HEK293T (cell line): ENCODE results near the gene PRKG1.

Source experiments
- BHLHE40 ChIP-seq: fragments of 450-650 bp; IDR thresholded peaks from 2 replicates; pipeline ENCODE4 v1.6.1; 2016; ENCODE audit warnings: mild to moderate bottlenecking, moderate library complexity, borderline replicate concordance
- FOXA1 ChIP-seq: fragments of 450-650 bp; IDR thresholded peaks from 2 replicates; pipeline ENCODE4 v1.6.1; 2016; ENCODE audit warnings: mild to moderate bottlenecking
- FOXK2 ChIP-seq: fragments of 450-650 bp; IDR thresholded peaks from 2 replicates; pipeline ENCODE4 v1.6.1; 2016; ENCODE audit warnings: mild to moderate bottlenecking
- FOXM1 ChIP-seq: fragments of 450-650 bp; IDR thresholded peaks from 2 replicates; pipeline ENCODE4 v1.6.1; 2017; ENCODE audit warnings: mild to moderate bottlenecking, borderline replicate concordance
- LEF1 ChIP-seq: fragments of 450-650 bp; IDR thresholded peaks from 2 replicates; pipeline ENCODE4 v1.6.1; 2017; ENCODE audit warnings: mild to moderate bottlenecking, borderline replicate concordance
- NFRKB ChIP-seq: fragments of 450-650 bp; IDR thresholded peaks from 2 replicates; pipeline ENCODE4 v1.6.1; 2016; ENCODE audit warnings: mild to moderate bottlenecking, moderate library complexity
- SP1 ChIP-seq: fragments of 450-650 bp; IDR thresholded peaks from 2 replicates; pipeline ENCODE4 v1.6.1; 2017
- SUZ12 ChIP-seq: fragments of 450-650 bp; IDR thresholded peaks from 2 replicates; pipeline ENCODE4 v1.6.1; 2016; ENCODE audit warnings: mild to moderate bottlenecking
- ZNF384 ChIP-seq: fragments of 450-650 bp; IDR thresholded peaks from 2 replicates; pipeline ENCODE4 v1.6.1; 2016

GRCh38 chr10:51585742-51586141, 511.5 kb downstream of the PRKG1 start:
- TF ChIP-seq LEF1 (no peak), SUZ12 (no peak), NFRKB (no peak), FOXK2 (no peak), FOXA1 (no peak), BHLHE40 (no peak), FOXM1 (no peak), ZNF384 (no peak), SP1 (no peak)
